Keratinocyte (primary cell): ENCODE results near the gene C9orf85.

Experiments
- EZH2 ChIP-seq: IDR thresholded peaks from one replicate; pipeline ENCODE4 v1.6.1; 2012; ENCODE audit warnings: inconsistent platforms, mild to moderate bottlenecking, low read length, moderate library complexity
- TF ChIP-seq, protein P1 (sequence below), 3 experiments: IDR thresholded peaks in 1 of 3; conservative IDR thresholded peaks in 1 of 3; optimal IDR thresholded peaks in 1 of 3; 2 replicates in 2 of 3; 3 replicates in 1 of 3; pipeline versions ENCODE3 to v1.5.1; 2011; ENCODE audit warnings: low read length in 3 of 3, mild to moderate bottlenecking in 3 of 3, moderate library complexity in 2 of 3, control low read depth in 1 of 3, inconsistent platforms in 1 of 3; ENCODE audit not compliant: insufficient read depth in 2 of 3; ENCODE audit errors: extremely low read depth in 1 of 3

DNA sequence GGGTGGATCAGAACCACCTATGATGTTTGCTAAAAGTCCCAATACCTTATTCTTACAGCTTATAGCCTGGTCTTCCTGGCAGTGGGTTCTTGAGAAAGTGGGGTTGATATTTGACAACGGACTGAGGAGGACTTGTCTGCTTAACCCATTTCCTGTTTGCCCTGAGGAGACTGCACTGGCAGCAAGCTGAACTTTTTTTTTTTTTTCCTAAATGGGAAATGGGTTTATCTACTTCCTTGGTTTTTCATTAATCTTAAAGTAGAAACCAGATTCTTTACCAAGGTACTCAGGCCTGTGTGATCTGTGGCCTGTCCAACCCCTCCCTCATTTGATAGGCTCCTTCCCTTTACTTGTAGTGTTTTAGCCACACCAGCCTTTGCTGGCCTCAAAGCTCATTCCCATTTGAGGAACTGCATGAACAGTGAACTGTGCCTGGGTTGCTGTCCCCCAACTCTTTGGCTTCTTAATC lies 101.9 kb downstream of the C9orf85 start:
- TF ChIP-seq, protein P1, sequence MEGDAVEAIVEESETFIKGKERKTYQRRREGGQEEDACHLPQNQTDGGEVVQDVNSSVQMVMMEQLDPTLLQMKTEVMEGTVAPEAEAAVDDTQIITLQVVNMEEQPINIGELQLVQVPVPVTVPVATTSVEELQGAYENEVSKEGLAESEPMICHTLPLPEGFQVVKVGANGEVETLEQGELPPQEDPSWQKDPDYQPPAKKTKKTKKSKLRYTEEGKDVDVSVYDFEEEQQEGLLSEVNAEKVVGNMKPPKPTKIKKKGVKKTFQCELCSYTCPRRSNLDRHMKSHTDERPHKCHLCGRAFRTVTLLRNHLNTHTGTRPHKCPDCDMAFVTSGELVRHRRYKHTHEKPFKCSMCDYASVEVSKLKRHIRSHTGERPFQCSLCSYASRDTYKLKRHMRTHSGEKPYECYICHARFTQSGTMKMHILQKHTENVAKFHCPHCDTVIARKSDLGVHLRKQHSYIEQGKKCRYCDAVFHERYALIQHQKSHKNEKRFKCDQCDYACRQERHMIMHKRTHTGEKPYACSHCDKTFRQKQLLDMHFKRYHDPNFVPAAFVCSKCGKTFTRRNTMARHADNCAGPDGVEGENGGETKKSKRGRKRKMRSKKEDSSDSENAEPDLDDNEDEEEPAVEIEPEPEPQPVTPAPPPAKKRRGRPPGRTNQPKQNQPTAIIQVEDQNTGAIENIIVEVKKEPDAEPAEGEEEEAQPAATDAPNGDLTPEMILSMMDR (optimal IDR thresholded peaks at IDR 0.05 in 1 of 3, IDR thresholded peaks at IDR 0.05 in 1 of 3, conservative IDR thresholded peaks at IDR 0.05 in 1 of 3; ENCODE audit: extremely low read depth in 1 of 3, insufficient read depth in 2 of 3, low read length in 3 of 3), result no peak
- TF ChIP-seq EZH2, result no peak
